Astrocyte of the spinal cord (primary cell): Measurements from ENCODE around the gene RIC1.
A peak's percentile ranks its signal among the peaks of the same experiment; 100 is the strongest.
"Not testable (repeated sequence)": the region's sequence is repeated elsewhere in the genome, so short reads cannot be mapped to it uniquely, and the experiment has no call there.

Experiments
- DNase-seq: peaks from one replicate; pipeline ENCODE4 v3.0.0; 2011; ENCODE audit warnings: low read depth, low spot score
- H3K4me3 ChIP-seq: 2 replicates; pipeline ENCODE4 v1.5.1; 2011; ENCODE audit warnings: low read depth, mild to moderate bottlenecking, low read length, moderate library complexity
- in situ Hi-C: cut with HindIII; loops from 2 replicates; pipeline ENCODE4 v1.10.0; 2017; ENCODE audit warnings: low sequenced_read_pairs
- TF ChIP-seq, protein P1 (sequence below): IDR thresholded peaks from 2 replicates; pipeline ENCODE4 v1.5.1; 2012; ENCODE audit warnings: low read depth, mild to moderate bottlenecking, low read length, inconsistent platforms

Gene RIC1

DNA sequence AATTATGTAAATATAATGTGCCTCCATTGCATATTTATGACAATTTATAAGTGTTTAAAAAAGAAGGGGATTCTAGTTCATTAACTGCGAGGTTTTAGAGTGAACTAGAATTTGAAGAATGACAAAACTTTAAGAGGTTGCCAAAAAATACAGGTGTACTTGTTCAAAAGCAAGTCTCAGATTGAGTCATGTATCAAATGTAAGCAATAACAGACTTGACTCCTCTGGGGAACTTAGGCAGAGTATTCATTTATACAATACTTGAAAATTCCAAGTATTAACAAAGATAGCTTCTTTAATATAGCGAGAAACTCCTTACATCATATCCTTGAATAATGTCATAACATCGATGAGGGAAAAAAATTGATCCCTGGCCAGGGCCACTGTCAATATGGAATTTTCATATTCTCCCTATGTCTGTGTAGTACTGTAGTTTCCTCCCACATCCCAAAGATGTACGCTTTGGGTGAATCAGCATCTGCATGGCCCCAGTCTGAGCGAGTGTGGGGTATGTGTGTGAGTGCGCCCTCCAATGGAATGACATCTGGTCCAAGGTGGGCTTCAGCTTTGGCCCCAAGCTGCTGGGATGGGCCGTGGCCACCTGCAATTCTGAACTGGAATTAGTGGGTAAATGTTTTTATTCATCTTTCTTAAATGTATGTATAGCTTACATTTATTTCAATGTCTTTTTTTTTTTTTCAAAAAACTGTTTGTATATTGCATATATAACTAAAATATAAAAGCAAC, 70.1 kb downstream of the RIC1 start:
- TF ChIP-seq, protein P1, sequence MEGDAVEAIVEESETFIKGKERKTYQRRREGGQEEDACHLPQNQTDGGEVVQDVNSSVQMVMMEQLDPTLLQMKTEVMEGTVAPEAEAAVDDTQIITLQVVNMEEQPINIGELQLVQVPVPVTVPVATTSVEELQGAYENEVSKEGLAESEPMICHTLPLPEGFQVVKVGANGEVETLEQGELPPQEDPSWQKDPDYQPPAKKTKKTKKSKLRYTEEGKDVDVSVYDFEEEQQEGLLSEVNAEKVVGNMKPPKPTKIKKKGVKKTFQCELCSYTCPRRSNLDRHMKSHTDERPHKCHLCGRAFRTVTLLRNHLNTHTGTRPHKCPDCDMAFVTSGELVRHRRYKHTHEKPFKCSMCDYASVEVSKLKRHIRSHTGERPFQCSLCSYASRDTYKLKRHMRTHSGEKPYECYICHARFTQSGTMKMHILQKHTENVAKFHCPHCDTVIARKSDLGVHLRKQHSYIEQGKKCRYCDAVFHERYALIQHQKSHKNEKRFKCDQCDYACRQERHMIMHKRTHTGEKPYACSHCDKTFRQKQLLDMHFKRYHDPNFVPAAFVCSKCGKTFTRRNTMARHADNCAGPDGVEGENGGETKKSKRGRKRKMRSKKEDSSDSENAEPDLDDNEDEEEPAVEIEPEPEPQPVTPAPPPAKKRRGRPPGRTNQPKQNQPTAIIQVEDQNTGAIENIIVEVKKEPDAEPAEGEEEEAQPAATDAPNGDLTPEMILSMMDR = no peak
- in situ Hi-C loops = no loop called here
- peak; percentile 26 for DNase-seq
- H3K4me3 ChIP-seq = no peak overlapping the region

- in situ Hi-C loops = no loop called here
- H3K4me3 ChIP-seq = no peak overlapping the region
- TF ChIP-seq, protein P1 = no peak
- DNase-seq = no peak
Measured at GRCh38 chr9:5708414-5708813, 79.5 kb downstream of the RIC1 start.

GRCh38 chr9:5712651-5713390, 83.9 kb downstream of the RIC1 start:
- DNase-seq = no peak
- in situ Hi-C loops = no loop called here
- H3K4me3 ChIP-seq = no peak overlapping the region
- TF ChIP-seq, protein P1 = no peak

DNA sequence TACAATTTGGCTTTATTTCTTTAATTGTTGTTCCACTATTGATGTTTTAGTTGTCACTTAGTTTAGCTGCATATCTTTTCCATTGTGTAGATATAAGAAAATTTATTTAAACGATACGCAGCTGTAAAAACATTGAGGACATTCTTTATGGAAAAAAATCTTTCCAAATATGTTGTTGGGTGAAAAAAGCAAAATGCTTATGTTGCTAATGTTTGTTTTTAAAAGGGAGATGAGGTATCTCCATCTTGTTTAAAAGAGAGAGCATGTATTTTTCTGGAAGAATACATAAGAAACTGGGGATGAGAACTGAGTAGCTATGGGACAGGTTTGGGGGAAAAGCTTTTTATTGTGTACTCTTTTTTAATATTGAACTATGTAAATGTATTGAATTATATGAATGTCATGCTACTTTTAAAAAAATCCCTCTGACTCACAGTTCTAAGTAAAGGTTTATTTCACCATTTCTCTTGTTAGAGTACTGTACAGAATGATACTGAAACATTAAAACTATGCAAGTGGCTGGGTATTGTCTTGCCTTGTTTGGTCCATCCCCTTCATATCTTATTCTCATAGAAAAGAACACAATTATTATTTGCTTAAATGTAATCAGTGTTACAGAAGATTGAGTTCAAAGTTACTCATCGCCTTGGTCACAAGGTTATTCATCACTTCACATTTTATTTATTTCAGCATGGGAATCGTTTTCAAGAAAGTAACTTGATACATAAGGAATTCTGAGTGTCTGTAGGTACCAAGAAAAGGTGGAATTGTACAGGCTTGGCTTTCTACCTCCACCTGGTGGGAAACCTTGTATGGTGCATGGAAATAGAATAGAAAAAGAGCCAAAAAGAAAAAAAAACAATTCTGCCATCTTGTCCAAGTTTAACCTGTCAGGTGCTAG, 85.8 kb downstream of the RIC1 start:
- DNase-seq = peak; percentile 45
- in situ Hi-C loops = no loop called here
- TF ChIP-seq, protein P1 = peak; percentile 52
- H3K4me3 ChIP-seq = no peak overlapping the region

- in situ Hi-C loops = no loop called here
- DNase-seq = no peak
Measured at GRCh38 chr9:5715548-5716127, 86.7 kb downstream of the RIC1 start.

GRCh38 chr9:5717434-5717833, 88.5 kb downstream of the RIC1 start:
- DNase-seq, H3K4me3 ChIP-seq, in situ Hi-C loops: not testable (repeated sequence)

More at GRCh38 chr9:5715548-5716127, 86.7 kb downstream of the RIC1 start:
- no peak overlapping the region for H3K4me3 ChIP-seq
- TF ChIP-seq, protein P1 = no peak
